GM11168 (cell line): ENCODE data around the gene TDRD9.

ENCODE experiments used
- in situ Hi-C: fragments of 300-500 bp; cut with MboI; formaldehyde crosslinking; loops from one replicate; pipeline ENCODE4 v1.12.0; 2022; ENCODE audit warnings: low sequenced_read_pairs; ENCODE audit not compliant: unreplicated experiment

Gene TDRD9

GRCh38 chr14:103969961-103970360 is 41.7 kb downstream of the TDRD9 start:
- in situ Hi-C loops: no loop called here

- in situ Hi-C loops: no loop called here
Observed at GRCh38 chr14:103973354-103973753, 45.1 kb downstream of the TDRD9 start.

- in situ Hi-C loops: no loop called here
Observed at GRCh38 chr14:103974575-103974974, 46.3 kb downstream of the TDRD9 start.

- in situ Hi-C loops: loop anchor here (10.0 kb wide), 1 partner anchor 176 kb away; no protein-coding TSS in a partner anchor
Observed at GRCh38 chr14:103980623-103981238, 52.5 kb downstream of the TDRD9 start.

GRCh38 chr14:103984196-103984595 is 55.9 kb downstream of the TDRD9 start:
- in situ Hi-C loops: loop anchor here (10.0 kb wide), 1 partner anchor 179 kb away; no protein-coding TSS in a partner anchor

GRCh38 chr14:103989034-103989433 is 60.8 kb downstream of the TDRD9 start:
- in situ Hi-C loops: loop anchor here (10.0 kb wide), 1 partner anchor 184 kb away; no protein-coding TSS in a partner anchor

GRCh38 chr14:103989964-103990363 is 61.7 kb downstream of the TDRD9 start:
- in situ Hi-C loops: loop anchor here (10.0 kb wide), 1 partner anchor 185 kb away; no protein-coding TSS in a partner anchor

- in situ Hi-C loops: no loop called here
Observed at GRCh38 chr14:103994535-103995184, 66.4 kb downstream of the TDRD9 start.

GRCh38 chr14:103995876-103996275 is 67.6 kb downstream of the TDRD9 start:
- in situ Hi-C loops: no loop called here

GRCh38 chr14:103997391-103997790 is 69.1 kb downstream of the TDRD9 start:
- in situ Hi-C loops: no loop called here

- in situ Hi-C loops: no loop called here
Observed at GRCh38 chr14:103998027-103998426, 69.8 kb downstream of the TDRD9 start.

- in situ Hi-C loops: no loop called here
Observed at GRCh38 chr14:103999795-104000440, 71.7 kb downstream of the TDRD9 start.

GRCh38 chr14:104001003-104001402 is 72.7 kb downstream of the TDRD9 start:
- in situ Hi-C loops: no loop called here

GRCh38 chr14:104003616-104004015 is 75.4 kb downstream of the TDRD9 start:
- in situ Hi-C loops: no loop called here

- in situ Hi-C loops: no loop called here
Observed at GRCh38 chr14:104004849-104005248, 76.6 kb downstream of the TDRD9 start.

- in situ Hi-C loops: no loop called here
Observed at GRCh38 chr14:104005489-104005888, 77.2 kb downstream of the TDRD9 start.

- in situ Hi-C loops: no loop called here
Observed at GRCh38 chr14:104007121-104007520, 78.9 kb downstream of the TDRD9 start.

GRCh38 chr14:104009297-104009696 is 81.0 kb downstream of the TDRD9 start:
- in situ Hi-C loops: no loop called here

- in situ Hi-C loops: no loop called here
Observed at GRCh38 chr14:104011824-104012517, 83.7 kb downstream of the TDRD9 start.

- in situ Hi-C loops: no loop called here
Observed at GRCh38 chr14:104014764-104015163, 86.5 kb downstream of the TDRD9 start.
